ENCODE data around the gene YAP1.

DNA sequence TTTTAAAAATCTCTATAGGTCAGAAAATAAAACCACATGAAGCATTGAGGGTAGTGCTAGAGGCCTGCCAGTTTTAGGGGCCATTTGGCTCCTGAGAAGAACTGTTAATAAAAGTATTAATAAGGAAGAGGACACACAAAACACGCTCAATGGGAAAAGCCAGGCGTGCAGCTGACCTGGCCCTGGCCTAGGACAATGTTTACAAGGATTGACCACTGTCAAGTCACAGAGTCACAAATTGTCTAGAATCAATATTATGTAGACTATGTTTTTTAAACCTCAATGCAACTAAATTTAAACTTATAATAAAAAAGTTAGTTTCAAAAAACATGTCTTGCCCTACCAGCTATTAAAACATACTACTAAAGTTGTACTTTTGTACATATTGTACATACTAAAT is 89.4 kb downstream of the YAP1 start:
- TF ChIP-seq CTCF (IDR thresholded peaks at IDR 0.05; ENCODE audit: borderline replicate concordance, extremely low read depth, low read length, poor library complexity, severe bottlenecking) (no peak), EZH2 (IDR thresholded peaks at IDR 0.05; ENCODE audit: borderline replicate concordance, low read depth, low read length, severe bottlenecking) (no peak)

Measured in DND-41 (cell line).